Activated T-cell treated with anti-CD3 and anti-CD28 coated beads for 48 hours (primary cell): ENCODE data around the gene GPC6.

Experiments
- DNase-seq: peaks from one replicate; pipeline ENCODE4 v3.0.0-alpha.2; 2020; ENCODE audit warnings: low read depth

The GPC6 gene

DNA sequence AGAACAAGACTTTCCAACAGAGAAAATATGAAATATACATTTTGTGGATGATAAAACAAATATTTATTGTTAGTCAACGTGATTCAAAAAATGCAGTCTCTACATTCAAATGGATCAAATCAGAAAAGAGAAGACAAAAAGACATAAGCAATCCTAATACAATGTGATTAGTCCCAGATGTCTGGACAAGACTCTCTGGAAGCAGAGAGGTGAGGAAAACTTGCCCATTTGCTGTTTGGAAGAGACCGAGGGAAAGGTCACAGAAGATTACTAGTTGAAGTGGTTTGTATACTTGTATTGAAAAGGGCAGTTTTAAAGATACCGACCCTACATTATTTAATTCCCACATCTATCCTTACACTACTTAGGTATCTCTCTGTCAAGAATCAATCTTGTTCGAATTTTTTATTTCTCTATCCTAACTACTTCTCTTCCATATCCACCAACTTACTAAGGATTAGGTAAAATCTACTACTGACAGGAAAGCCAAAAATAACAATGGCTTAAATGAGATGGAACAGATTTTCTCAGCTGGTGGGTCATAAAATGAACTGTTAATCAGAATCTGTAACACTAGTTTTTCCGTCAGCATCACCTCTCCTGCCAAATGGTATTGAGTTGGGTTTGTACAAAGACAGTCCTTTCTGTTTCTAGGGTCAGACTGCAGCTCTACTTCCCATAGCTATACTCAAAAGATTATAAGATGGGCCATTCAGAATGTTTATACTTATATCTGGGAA is 755.7 kb downstream of the GPC6 start:
- DNase-seq = no peak

DNA sequence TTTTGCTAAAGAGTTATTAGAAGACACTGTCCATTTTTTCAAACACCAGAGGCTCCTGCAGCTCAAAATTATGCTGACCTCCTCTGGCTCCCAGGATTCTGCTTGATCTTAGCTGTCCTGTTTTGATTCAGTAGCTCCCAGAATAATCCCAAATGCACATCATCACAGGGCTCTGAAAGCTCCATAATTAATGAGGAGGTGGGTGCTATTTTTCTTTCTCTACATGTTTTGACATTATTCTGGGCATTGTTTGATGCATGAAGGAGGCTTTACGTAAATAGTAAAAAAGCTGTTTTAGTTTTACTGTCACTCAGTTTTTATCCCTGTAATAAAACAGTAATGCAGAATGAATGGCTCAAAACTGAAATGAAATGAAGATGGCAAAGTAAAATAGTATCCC is 757.4 kb downstream of the GPC6 start:
- no peak for DNase-seq

DNA sequence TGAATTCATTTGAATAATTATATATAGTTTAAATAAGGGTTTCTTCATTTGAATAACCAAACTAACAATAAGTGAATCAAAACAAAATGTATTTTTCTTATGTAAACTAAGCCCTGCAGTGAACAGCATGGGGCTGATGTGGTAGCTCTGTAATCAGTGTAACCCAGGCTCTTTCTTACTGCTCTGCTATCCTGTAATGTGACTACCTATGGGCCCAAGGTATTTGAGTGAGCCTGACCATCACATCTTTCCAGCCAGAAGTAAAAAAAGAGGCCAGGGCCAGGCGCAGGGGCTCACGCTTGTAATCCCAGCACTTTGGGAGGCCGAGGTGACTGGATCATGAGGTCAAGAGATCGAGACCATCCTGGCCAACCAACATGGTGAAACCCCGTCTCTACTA is 758.3 kb downstream of the GPC6 start:
- no peak for DNase-seq

DNA sequence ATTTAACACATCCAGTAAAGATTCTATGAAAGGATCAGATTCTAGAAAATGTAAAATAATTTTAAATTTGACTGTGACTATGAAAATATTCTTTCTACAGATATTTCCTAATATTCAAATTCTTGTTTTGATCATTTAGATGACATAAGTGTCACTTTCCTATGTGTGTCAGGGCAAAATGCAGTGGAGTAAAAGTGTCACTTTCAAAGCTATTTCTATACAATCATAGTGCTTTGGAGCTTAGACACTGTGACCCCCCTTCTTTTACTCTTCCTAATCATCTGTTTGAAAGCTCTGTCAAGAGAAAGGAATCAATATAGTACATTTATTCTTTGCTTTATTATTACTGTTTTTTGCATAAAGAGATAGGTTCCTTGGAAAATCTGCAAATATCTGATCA is 760.9 kb downstream of the GPC6 start:
- DNase-seq = no peak

DNA sequence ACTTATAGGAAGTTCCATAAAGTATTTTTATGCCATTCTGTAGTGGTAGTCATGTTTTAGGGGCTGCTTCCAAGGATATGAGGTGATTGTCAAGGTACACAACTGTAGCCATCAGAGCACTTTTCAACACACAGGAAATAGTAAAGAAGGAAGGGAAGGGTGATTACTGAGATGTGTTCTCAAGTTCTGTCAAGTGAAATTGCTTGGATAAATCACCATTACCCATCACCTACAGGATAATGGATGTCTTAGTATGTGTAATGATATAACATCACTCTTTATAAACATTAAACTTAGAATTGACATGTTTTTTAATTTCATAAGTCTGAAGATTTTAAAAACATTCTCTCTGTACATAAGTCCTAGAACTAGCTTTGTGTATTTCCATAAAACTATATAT is 765.0 kb downstream of the GPC6 start:
- DNase-seq = no peak

DNA sequence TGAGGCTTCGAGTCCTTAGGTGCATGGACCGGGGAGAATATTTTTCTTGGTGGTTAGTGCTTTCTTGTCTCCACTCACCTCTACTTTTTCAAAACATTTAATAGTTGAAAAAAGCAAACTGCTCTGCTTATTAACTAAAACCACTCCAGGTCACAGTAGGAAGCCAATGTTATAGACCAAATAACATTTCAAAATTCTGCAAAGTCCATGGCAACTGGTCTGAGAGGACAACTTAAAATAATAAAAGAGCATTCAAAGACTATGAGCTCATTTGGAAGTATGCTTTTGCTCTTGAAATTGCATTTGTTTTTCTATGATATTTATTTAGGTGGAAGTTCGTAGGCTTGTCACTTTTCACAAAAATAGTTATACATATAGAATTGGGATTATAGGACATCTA is 769.9 kb downstream of the GPC6 start:
- DNase-seq = no peak

DNA sequence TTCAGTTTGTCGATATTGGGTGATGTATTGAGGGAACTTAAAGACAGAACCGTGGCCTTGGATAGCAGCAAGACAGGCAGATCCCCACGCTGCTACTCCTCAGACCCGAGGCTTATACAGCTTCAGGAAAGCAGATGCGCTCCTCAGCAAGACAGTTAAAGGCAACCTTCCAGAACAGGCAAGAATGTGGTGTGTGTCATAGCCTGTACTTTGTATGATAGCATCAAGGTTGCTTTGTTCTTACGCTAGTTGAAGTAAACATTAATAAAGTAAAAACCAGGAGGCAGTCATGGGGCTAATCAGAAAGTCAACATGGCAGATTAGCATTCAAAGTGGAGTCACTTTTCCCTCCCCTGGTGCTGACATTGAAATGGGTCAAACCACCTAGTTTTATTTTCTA is 779.7 kb downstream of the GPC6 start:
- DNase-seq = no peak

DNA sequence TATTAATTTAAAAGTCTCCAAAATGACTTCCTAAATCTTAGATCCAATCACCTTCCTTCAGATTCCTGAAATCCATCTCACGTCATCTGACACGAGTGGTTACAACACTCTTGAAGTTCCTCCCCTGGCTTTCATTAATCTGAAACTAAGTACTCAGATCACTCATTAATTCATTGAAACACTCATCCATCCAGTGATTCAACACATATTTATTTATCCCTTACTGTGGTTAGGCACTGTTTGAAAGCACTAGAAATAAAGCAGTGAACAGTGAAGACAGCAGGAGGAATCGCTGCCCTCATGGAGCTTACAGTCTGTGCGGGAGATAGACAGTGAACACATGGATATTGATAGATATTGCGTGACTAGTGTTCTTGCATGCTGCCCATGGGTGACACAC is 780.5 kb downstream of the GPC6 start:
- no peak for DNase-seq

DNA sequence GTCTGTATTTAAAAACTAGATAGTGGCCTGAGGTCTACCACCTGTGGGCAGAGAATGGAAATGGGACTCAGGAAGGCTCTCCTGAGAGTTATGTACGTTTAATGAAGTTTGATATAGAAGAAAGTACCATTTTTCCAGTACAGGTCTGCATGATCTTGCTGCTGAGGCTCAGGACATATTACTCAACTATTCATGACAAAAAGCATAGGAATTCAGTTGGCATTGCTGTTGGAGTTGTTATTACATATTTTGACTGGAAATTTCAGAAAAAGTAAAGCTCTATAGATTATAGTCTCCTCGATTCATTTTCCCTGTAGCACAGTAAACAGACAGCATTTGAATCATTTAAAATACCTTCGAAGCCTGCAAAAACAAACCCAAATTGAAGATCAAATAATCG is 783.1 kb downstream of the GPC6 start:
- no peak for DNase-seq

DNA sequence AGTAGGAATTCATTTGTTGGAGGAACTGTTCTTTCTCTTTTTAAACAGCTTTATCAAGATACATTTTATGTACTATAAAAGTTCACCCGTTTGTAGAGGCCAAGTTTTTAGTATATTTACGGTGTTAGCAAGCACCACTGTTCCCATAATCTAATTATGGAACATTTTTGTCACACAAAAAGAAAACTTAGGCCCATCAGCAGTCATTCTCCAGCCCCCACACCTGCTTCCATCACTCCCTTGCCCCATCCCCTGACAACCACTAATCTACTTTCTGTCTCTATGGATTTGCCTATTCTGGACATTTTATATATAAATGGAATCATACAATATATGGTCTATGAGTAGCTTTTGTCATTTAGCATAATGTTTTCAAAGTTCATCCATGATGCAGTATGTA is 787.9 kb downstream of the GPC6 start:
- DNase-seq = no peak

DNA sequence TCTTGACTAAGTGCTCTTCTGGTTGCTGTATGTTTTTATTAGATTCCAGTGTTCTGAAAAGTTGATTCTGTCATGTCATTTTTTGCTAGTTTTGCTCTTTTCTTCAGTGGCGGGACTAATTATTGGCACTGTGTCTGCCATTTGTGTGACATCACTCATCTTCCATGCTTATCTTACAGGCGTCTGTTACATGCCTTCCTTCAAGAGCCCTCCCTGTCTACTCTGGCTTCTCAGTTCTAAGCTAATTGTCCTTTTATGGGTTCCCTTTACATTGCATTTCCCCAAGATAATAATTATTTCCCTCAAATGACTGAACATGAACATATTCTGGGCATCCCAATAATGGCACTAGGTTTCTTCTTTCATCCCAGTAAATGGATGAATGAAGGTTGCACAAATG is 793.8 kb downstream of the GPC6 start:
- no peak for DNase-seq

DNA sequence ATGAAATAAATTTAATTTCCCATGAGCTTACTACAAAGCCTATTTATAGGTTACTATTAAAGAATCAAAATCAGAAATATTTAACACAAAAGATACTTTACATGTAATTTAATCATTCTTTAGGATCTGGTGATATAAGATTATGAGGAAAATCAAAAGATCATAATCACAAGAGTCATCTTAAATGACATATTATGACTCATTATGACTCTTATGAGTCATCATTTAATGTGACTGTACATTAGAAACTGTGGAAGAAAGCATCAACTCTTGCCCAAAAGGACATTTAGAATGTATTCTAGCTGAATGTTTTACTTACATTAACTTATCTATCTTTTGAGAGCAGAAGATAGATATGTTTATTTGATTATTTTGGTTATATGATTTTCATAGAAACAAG is 794.2 kb downstream of the GPC6 start:
- DNase-seq = no peak

DNA sequence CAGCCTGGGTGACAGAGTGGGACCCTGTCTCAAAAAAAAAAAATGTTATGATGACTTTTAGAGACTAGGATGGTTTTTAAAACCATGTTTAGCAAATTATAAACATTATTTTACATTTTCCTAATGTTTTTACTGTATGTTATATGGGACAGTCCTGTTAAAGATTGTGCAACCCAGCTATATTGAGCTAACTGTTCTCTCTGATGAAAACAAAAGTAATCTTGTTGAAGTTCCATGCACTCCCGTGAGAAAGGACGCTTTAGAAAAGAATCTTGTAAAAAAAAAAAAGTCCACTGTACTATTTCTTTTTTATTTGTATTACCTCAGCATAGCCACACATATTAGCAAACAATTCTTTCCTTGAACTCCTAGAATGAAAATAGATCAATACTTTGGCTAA is 801.6 kb downstream of the GPC6 start:
- no peak for DNase-seq

DNA sequence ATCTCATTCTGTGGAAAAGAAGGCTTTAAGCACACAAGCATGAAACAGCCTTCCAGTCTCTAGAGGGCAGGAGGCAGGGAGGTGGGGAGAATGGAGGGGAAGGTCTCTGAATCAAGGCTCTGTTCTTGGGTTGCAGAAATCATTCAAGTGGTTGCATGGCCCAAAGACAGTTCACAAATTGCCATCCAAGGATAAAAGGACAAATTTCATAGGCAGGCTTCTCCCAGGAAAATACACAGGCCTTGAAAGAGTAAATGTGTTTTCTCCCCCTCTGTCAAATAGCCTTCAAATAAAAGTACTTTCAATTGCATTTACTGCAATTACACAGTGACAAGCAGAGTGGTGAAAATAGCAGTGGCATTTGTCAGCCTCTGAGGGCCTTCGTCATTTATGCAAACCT is 802.0 kb downstream of the GPC6 start:
- DNase-seq = no peak

DNA sequence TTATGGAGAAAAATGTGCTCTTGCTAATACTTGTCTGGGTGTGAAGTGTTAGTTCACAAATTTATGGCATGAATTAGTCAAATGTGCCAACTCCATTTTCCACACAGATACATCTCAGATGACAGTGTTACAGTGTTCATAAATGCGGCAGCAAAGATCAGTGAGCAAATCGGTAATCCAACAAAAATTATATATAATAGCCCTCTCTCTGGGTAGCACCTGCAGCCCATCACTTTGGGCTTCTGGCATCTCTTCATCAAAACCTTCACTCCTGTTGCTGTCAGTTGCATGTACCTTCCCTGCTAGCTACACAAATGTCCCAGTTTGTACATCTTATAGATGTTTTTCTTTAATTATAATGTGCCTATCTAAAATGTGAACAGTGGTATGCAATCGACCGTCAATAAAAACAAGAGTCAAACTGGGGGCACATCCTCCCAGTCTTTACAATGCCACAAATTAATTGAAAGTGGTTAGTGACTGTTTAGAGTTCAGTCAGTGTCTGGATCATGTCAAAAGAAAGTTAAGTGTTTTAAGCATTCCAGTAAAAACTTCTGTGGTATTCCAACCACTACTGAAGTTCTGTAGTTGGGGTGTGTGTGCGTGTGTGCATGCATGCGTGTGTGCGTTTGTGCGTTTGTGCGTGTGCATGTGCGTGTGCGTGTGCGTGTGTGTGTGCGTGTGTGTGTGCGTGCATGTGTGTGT is 804.0 kb downstream of the GPC6 start:
- no peak for DNase-seq

DNA sequence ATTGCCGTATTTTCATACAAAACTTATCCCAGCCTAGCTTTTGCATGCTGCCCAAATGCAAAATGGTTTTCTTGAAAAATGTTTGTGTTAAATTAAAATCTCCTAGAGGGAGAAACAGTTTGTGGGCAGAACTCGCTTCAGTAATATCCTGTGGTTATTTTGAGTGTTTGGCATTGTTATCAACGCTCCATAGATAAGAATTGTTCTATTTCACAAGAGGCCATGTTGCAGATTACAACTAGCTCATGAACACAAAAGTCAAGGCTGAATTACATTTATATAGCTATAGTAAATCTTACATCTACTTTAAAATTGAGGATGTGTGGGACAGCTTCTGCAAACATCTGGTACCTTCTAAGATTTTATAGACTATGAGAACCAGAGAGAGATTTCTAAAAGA is 805.0 kb downstream of the GPC6 start:
- DNase-seq = no peak

DNA sequence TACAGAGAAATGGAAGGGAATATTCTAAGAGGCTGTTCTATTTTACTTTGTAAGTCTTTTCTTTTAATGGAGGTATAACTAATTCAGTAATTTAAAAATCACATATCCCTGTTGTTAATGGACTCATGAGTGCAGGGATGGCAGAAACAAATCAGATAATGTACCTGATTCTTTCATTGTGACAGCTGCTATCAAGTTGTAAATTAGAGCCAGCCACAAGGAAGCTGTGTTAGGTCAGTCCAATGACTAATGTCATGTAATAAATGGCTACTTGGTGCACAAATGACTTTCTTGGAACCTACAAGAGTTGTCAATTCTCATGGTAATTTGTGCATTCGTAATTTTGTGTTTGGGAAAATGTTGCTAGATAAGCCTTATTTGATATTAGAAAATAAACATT is 806.5 kb downstream of the GPC6 start:
- no peak for DNase-seq

DNA sequence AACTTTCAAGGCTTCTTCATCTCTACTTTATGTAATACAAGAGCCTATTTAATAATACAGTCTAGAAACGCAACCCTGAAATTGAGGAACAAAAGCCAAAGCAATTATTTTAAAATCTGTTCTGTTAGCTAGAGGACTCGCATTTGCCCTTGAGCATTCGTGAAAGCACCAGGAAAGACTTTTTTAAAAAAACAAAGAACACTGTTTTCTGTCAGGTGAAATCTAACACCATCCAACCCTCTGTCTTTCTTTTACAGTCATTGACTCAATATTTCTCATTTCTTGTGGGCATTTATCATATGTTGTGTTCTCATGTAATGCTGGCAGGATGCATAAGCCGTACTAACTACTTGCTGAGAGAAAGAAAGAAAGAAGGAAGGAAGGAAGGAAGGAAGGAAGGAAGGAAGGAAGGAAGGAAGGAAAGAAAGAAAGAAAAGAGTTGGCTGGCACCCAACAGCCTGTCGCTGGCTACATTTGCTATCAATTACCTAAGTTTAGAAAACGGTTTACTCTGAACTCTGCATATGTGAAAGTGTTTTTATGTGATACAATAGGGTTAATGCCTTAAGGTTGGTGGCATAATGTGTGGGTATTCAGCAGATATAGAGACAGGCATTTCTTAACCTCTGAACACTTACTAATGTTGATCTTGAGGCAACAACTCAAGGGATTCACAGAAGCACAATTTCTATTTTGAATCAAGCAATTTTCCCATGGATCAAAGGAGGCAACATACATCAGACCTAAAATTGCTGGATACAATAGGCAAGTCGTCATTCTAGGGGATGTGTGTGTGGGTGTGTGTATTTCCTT is 807.4 kb downstream of the GPC6 start:
- no peak for DNase-seq

DNA sequence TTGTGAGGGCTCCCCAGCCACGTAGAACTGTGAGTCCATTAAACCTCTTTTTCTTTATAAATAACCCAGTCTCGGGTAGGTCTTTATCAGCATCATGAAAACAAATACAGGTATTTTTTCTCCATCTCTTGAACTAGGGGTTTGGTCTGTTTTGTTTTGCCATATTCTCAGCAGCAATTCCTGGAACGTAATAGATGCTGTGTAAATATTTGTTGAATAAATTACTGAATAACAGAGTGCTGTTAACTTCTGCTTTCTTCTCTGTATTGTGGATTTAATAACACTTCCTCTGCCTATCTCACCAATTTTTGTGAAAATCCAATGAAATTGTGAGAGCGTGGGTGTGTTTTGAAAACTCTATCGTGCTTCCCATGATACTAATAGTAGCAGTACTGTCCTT is 823.4 kb downstream of the GPC6 start:
- no peak for DNase-seq

DNA sequence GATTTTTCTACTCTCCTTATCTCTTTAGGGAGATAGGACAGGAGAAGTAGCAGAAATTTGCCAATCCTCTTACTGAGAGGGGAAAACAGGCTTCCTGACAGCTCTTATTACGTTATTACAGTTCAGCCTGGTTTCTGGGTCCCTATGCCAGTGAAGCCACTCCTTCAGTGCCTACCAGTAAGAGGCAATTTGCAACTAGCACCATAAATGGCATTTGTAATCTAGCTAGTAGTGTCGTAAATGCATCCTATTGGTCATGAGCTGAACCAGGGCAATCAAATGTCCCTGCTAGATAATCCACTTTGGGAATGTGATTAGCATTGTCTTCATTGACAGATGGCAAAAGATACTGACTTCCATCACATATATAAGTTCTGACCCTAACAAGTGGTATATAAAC is 824.1 kb downstream of the GPC6 start:
- DNase-seq = no peak

DNA sequence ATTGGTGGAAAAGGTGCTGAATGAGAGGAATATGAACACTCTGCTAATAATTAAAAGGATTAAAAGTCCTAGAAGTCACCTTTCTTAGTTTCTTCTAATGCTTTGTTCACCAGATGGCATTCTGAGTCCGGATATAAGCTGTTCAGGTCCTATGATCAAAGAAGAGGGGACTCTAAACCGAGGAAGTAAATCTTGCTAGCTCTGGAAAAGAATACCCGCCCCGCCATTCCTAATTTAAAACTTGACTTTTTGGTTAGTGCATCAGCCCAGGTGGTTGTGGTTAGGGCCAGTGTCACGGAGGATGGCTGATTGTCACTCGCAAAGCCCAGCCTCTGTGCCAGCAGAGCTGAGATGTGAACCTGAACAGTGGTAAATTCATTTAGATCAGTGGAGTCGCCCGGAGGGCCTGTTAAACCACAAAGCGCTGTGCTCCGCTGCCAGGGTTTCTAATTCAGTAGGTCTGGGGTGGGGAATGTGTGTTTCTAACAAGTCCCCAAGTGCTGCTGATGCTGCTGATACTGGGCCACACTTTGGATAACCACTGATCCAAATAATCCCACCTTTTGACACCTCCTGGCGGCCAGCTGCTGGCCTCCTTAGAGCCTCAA is 827.5 kb downstream of the GPC6 start:
- no peak for DNase-seq

DNA sequence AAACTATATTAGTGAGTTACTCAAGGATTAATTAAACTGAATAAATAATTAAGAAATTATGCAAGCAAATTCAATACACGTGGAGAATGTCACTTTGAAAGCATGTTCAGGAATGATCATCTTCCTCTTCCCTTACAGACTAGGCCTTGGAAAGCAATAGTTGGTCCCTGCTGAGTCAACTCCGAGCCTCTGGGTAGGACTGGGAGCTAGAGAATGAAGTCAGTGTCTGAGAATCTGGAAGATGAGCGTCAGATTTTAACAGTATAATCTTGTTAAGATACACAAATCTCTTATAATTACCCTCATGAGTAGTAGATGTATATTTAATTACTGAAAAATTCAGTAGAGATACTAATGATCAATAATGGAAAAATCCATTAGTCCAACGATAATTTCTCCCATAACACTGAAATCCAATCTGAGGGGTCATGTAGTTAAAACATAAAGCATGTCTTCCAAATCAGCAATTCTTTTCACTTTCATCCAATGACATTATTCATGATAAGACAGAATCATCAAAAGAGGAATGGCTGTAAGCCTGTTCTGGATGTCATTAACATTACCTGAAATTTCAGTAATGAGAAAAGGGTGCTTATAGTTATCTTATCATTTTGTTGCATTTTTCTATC is 829.9 kb downstream of the GPC6 start:
- DNase-seq = no peak
